LNCAP (cell line): ENCODE data around the gene BCL2L11.

Experiments
- TF ChIP-seq, protein P1 (sequence below): fragments of 450-650 bp; IDR thresholded peaks from 2 replicates; pipeline ENCODE4 v1.5.1; 2017; ENCODE audit warnings: mild to moderate bottlenecking

BCL2L11 gene

GRCh38 chr2:111209045-111209514 lies 88.4 kb downstream of the BCL2L11 start:
- TF ChIP-seq, protein P1, sequence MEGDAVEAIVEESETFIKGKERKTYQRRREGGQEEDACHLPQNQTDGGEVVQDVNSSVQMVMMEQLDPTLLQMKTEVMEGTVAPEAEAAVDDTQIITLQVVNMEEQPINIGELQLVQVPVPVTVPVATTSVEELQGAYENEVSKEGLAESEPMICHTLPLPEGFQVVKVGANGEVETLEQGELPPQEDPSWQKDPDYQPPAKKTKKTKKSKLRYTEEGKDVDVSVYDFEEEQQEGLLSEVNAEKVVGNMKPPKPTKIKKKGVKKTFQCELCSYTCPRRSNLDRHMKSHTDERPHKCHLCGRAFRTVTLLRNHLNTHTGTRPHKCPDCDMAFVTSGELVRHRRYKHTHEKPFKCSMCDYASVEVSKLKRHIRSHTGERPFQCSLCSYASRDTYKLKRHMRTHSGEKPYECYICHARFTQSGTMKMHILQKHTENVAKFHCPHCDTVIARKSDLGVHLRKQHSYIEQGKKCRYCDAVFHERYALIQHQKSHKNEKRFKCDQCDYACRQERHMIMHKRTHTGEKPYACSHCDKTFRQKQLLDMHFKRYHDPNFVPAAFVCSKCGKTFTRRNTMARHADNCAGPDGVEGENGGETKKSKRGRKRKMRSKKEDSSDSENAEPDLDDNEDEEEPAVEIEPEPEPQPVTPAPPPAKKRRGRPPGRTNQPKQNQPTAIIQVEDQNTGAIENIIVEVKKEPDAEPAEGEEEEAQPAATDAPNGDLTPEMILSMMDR: no peak

GRCh38 chr2:111210036-111210435 lies 89.3 kb downstream of the BCL2L11 start:
- TF ChIP-seq, protein P1: no peak

- TF ChIP-seq, protein P1: no peak
Observed at GRCh38 chr2:111213877-111214276, 93.2 kb downstream of the BCL2L11 start.

DNA sequence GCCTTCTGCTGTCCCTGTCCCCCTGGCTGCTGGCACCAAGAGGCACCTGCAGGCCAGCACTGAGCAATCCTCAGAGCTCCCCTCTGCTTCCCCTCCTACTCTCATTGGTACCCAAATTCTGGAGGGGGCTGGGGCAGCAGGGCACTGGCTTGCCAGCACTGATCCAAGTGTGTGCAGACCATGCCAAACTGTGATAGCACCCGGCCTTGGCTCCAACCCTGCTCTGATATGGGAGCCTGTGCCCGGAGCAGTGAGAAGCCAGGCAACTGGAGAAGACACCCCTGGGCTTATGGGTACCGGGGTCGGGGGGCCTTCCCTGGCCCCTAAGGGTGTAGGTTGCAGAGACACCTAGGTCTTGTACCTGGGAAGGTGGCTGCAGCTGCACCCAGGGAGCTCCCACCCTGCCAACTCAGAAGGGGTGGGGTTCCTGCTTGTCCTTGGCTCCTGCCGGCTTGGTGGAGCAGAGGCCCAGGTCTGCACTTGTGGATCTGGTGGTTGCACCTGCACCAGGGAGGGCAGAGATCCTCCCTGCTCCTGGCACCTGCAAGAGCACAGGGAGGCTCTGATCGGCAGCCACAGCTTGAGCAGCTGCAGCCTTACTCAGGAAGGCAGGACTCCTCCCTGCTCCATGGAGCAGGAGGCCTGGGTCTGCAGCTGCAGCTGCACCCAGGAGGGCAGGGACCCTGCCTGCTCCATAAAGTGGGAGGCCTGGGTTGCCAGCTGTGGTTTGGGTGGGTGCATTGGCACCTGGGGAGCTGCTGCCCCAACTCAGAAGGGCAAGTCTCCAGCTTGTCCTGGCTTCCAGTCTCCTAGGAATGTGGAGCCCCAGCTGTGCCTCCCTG lies 96.3 kb downstream of the BCL2L11 start:
- TF ChIP-seq, protein P1: no peak
